AG04450 (cell line): ENCODE results near the gene ATP6V0A1. TPM values are rescaled to one million over a fixed set of nuclear protein-coding genes. Genes with fewer than 3 reads are reported as not detected.
"Not testable (repeated sequence)": the region's sequence is repeated elsewhere in the genome, so short reads cannot be mapped to it uniquely, and the experiment has no call there.

Experiments used
- CTCF ChIA-PET: fragments of 300-600, 350-600 bp; formaldehyde crosslinking; extraction: SDS; loops from one replicate; lab custom pipeline; 2022; ENCODE audit warnings: antibody characterized with exemption, inconsistent platforms; lab: Charles Lee
- POLR2A ChIA-PET: fragments of 350-600 bp; formaldehyde crosslinking; extraction: SDS; loops from one replicate; lab custom pipeline; 2021; ENCODE audit warnings: antibody characterized with exemption, inconsistent platforms; lab: Yijun Ruan, JAX
- DNase-seq: peaks from one replicate; pipeline ENCODE4 v3.0.0-alpha.2; 2011; ENCODE audit warnings: low read depth, low spot score
- H3K27ac ChIP-seq: one replicate; pipeline ENCODE4 v1.5.1; 2012; ENCODE audit warnings: low read depth, low read length, control low read depth
- H3K27me3 ChIP-seq: one replicate; pipeline ENCODE4 v1.6.0; 2012; ENCODE audit warnings: low read length; ENCODE audit not compliant: control insufficient read depth, insufficient read depth
- H3K4me3 ChIP-seq: 2 replicates; pipeline ENCODE4 v1.5.1; 2011; ENCODE audit warnings: mild to moderate bottlenecking, low read depth, low read length, control low read depth
- H3K9me3 ChIP-seq: 2 replicates; pipeline ENCODE4 v1.5.1; 2012; ENCODE audit warnings: low read length; ENCODE audit not compliant: control insufficient read depth, insufficient read depth
- CTCF ChIP-seq: IDR thresholded peaks from 2 replicates; pipeline ENCODE4 v1.5.1; 2011; ENCODE audit warnings: low read depth, low read length, control low read depth, inconsistent platforms
- polyA plus RNA-seq: library from polyadenylated mRNA; depleted of rRNA; stranded (reverse); fragments of >200 nt; gene quantifications from 2 replicates; pipeline ENCODE4 v1.2.3, GENCODE V29; 2011

The ATP6V0A1 gene
- polyA plus RNA-seq, 1 experiment: 22.3 TPM

GRCh38 chr17:42541041-42541833, 82.6 kb downstream of the ATP6V0A1 start:
- Histone ChIP-seq H3K27ac (no peak overlapping the region), H3K4me3 (no peak overlapping the region), H3K27me3 (no peaks in the 10 kb centered on the region), H3K9me3 (no peaks in the 10 kb centered on the region; the same call in 1 of the 2 replicates)
- DNase-seq: no peak
- ChIA-PET POLR2A (interaction anchor here (0.5 kb wide), 1 partner anchor 267 kb away, joined by 3 read pairs; no protein-coding TSS in a partner anchor), CTCF (interaction anchor here (0.7 to 1.1 kb wide), 2 partner anchors 37 to 413 kb away, joined by 3 read pairs; no protein-coding TSS in a partner anchor)
- no peak for TF ChIP-seq CTCF

GRCh38 chr17:42543190-42544079, 84.8 kb downstream of the ATP6V0A1 start:
- Histone ChIP-seq H3K4me3 (no peak overlapping the region), H3K9me3 (no peaks in the 10 kb centered on the region; the same call in 1 of the 2 replicates), H3K27me3 (no peaks in the 10 kb centered on the region), H3K27ac (no peak overlapping the region)
- ChIA-PET CTCF (no interaction called here), POLR2A (no interaction called here)
- no peak for TF ChIP-seq CTCF
- no peak for DNase-seq

- CTCF ChIA-PET: no interaction called here
- Histone ChIP-seq H3K4me3 (no peak overlapping the region), H3K27ac (no peak overlapping the region), H3K9me3 (no peaks in the 10 kb centered on the region; the same call in 1 of the 2 replicates), H3K27me3 (no peaks in the 10 kb centered on the region)
- POLR2A ChIA-PET: interaction anchor here (0.9 kb wide), 1 partner anchor 8 kb away, joined by 3 read pairs; the partner anchor contains the start of gene NAGLU
- DNase-seq: no peak
- no peak for TF ChIP-seq CTCF
Measured at GRCh38 chr17:42544874-42545283, 86.2 kb downstream of the ATP6V0A1 start.

- H3K9me3 ChIP-seq, H3K27ac ChIP-seq, H3K4me3 ChIP-seq, CTCF ChIA-PET, H3K27me3 ChIP-seq, DNase-seq: not testable (repeated sequence)
- POLR2A ChIA-PET: interaction anchor here (0.6 to 0.9 kb wide), 3 partner anchors 9 to 231 kb away, joined by 3 to 4 read pairs (median 3); partner anchors contain the start of gene NAGLU
Measured at GRCh38 chr17:42545755-42546505, 87.3 kb downstream of the ATP6V0A1 start.

GRCh38 chr17:42547001-42547461, 88.4 kb downstream of the ATP6V0A1 start:
- no peak for DNase-seq
- POLR2A ChIA-PET: interaction anchor here (1.9 kb wide), 1 partner anchor 11 kb away, joined by 7 read pairs; the partner anchor contains the start of gene NAGLU
- Histone ChIP-seq H3K27ac (no peak overlapping the region), H3K27me3 (no peaks in the 10 kb centered on the region), H3K4me3 (no peak overlapping the region), H3K9me3 (no peaks in the 10 kb centered on the region; the same call in 1 of the 2 replicates)
- TF ChIP-seq CTCF: no peak
- CTCF ChIA-PET: no interaction called here
